GM21526 (cell line): Measurements from ENCODE around the gene COPS2.
"Not testable (repeated sequence)": the region's sequence is repeated elsewhere in the genome, so short reads cannot be mapped to it uniquely, and the experiment has no call there.

Experiments
- ATAC-seq: cut with Tn5 transposase; IDR thresholded peaks from one replicate; pipeline ENCODE4 v1.9.1; 2021; ENCODE audit warnings: moderate library complexity; ENCODE audit not compliant: unreplicated experiment, low FRiP score

Gene COPS2

DNA sequence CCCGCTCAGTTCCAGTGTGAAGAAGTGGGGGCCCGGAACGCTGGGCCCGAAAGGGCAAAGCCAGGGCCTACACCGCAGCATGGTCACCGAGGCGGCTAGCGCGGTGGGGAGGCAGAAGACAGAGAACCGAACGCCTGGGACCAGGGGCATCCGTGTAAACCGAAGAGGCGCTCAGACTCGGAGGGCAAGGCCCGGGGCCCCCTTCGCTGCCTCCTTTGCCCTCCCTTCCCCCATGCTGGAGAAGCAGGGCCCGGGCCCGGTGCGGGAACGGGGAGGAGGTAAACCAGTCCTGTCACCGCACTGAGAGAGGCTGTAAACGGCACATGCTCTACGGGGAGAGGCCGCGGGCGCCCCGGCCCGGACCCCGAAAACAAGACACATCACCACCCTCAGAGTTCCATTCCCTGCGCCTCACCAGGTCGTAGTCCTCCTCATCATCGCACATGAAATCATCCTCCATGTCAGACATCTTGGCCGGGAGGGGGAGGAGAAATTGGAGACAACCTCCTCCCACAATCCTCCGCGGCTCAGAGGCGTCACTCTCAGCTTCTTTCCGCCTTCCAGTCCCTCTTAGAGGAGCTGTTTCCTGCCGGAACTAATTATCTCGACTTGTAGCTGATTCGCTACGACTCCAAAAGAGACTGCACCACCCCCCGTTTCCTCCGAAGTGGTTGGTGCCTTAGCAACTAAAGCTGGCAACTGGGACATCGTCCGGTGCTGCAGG, at the start of gene COPS2:
COPS2 (minus strand) TSS at position 490 of the 724 bp plus-strand sequence; CDS start at position 469, 21 bp downstream.
- ATAC-seq = peak; percentile 82

DNA sequence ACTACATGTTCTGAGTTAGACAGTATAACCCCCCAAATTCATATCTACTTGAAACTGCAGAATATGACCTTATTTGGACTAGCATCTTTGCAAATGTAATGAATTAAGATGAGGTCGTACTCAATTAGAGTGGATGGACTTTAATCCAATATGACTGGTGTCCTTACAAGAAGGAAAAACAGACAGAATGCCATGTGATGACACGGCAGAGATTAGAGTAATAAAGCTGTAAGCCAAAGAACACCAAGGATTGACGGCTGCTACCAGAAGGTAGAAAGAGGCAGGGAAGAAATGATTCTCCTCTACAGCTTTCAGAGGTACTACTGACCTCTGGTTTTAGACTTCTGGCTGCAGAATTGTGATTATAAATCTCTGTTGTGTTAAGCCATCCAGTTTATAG, 44.9 kb upstream of the COPS2 start:
- ATAC-seq = no peak

DNA sequence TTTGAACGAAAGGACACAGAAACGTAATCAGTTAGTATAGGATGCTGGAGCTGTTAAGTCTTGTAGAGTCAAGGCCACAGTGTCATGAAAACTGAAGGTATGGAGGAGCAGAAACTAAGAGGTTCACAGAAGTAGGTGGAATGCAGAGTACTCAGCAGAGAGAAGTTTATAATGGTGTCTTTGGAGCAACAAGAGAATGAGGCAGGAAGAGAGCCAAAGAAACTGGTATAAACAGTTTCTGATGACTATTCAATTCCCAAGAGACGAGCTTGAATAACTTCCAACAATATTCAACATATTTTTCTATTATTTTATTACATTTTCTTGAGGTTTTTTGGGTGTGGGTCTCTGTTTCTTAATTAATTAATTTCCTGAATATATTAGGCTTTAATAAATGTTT, 44.3 kb upstream of the COPS2 start:
- no peak for ATAC-seq

DNA sequence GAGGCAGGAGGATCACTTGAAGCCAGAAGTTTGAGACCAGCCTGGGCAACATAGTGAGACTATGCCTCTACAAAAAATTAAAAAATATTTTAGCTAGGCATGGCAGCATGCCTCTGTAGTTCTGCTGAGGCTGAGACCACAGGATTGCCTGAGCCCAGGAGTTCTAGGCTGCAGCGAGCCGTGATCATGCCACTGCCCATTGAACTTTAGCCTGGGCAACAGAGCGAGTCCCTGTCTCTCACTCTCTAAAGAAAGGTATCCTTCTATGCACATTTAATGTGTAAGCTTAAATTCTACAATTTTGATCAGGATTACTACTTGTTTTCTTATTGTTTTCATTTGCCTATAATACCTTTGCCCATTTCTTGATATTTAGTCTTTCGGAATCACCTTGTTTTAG, 41.5 kb upstream of the COPS2 start:
- no peak for ATAC-seq

DNA sequence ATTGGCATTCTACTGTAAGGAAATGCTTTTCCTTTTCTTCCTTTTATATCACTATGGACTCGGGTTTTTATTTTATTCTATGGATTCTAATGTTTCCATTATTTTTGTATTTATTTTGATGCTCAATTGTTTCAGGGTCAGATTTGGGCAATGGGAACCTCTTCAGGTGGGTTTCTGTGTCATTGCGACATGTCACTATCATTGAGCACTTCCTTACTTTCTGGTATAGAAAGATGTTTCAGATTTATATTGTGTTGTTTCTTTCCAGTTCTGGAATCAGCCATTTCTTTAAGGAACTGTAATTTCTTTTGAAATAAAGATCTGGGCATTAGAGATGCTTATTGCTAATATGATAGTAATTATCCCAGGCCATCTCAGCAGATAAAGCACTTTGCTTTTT, 36.5 kb upstream of the COPS2 start:
- ATAC-seq = no peak

DNA sequence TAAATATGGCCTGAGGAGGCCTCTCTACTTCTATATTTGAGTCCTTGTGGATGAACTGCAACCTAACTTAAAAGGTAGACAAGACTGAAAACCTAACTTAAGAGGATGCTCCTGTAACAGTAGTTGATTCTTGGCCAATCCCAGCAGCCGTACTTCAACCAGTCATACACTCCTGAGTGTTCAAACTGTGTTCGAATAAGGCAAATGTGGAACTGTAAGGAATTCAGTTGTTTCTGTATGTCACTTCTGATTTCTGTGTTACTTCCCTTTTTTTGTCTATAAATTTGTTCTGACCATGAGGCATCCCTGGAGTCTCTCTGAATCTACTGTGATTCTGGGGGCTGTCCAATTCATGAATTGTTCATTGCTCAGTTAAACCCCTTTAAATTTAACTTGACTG, 35.2 kb upstream of the COPS2 start:
- ATAC-seq = no peak

DNA sequence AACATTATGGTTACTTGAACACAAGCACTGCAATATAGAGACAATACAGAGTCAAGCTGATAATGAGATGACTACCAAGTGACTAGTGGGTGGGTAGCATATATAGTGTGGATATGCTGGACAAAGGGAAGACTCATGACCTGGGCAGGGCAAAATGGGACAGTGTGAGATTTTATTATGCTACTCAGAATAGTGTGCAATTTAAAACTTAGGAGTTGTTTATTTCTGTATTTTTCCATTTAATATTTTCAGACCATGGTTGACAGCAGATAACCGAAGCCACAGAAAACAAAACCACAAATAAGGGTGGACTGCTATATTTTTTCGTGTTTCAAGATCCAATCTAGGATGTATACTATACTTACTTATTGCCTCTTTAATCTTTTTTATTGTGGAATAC, 34.2 kb upstream of the COPS2 start:
- no peak for ATAC-seq

DNA sequence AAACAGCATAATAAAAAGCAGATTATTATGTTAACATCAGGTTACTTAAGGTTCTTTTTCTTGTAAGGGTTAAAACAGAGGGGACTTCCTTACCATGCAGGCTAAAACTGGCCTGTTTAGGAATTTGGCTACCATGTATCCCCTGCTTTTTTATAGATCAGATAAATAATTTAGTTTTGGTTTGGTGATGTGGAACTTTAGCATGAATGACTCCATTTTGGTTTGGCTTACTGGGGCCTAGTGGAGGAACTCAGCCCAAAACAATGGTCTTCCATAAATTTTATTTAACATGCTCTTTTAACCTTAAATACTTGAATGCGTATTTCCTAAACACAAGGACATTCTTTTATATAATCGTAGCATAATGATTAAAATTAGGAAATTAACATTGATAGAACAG, 33.5 kb upstream of the COPS2 start:
- no peak for ATAC-seq

DNA sequence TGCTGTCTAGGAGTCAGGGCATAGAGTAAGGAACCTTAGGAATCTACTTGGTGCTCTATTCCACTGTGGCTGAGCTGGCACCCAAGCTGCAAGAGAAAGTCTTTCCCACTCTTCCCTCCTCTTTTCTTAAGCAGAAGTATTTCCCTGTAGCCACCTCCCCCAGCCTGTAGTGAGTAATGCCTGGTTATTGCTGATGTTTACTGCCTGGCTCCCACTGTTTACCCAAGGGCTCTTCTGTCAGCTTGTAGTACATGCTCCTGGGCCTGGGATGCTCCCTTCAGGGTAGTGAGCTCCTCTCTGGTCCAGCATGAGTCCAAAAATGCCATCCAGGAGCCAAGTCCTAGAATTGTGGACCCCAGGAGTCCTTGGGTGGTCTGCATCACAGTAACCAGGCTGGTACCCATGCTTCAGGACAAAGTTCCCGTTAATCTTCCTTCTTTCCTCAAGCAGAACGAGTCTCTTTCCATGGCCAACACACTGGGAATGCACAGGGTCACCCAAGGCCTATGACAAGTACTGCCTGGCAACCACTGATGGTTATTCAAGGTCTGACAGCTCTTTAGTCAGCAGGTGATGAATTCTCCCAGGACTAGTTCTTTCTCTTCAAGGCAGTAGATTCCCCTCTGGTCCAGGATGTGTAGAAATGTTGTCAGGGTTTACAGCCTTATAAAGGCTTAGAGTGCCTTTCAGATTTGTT, 32.3 kb upstream of the COPS2 start:
- ATAC-seq = no peak

DNA sequence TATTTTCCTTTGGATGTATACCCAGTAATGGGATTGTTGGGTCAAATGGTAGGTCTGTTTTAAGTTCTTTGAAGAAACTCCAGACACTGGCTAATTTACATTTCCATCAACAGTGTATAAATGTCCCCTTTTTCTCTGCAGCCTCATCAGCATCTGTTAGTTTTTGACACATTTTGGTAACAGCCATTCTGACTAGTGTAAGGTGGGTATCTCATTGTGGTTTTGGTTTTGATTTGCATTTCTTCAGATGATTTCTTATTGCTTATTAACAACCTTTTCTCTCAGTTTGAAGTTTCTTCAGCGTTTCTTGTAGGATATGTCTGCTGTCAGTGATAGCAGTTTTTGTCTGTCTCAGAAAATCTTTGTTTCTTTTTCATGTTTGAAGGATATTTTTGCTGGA, 30.1 kb upstream of the COPS2 start:
- no peak for ATAC-seq

DNA sequence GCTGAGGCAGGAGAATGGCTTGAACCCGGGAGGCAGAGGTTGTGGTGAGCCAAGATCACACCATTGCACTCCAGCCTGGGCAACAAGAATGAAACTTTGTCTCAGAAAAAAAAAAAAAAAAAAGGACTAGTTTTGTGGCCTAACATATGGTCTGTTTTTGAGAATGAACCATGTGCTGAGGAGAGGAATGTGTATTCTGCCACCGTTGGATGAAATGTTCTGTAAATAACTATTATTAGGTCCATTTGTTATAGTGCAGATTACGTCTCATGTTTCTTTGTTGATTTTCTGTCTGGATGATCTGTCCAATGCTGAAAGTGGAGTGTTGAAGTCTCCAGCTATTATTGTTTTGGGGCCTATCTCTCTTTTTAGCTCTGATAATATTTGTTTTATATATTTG, 28.3 kb upstream of the COPS2 start:
- ATAC-seq = not testable (repeated sequence)

DNA sequence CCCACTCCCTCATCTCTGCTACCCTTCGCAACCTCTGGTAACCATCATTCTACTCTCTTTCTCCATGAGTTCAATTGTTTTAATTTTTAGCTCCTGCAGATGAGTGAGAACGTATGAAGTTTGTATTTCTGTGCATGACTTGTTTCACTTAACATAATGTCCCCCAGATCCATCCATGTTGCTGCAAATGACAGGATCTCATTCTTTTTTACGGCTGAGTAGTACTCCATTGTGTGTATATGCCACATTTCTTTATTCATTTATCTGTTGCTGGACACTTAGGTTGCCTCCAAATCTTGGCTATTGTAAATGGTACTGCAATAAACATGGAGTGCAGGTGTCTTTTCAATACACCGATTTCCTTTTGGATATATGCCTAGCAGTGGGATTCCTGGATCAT, 26.7 kb upstream of the COPS2 start:
- no peak for ATAC-seq

DNA sequence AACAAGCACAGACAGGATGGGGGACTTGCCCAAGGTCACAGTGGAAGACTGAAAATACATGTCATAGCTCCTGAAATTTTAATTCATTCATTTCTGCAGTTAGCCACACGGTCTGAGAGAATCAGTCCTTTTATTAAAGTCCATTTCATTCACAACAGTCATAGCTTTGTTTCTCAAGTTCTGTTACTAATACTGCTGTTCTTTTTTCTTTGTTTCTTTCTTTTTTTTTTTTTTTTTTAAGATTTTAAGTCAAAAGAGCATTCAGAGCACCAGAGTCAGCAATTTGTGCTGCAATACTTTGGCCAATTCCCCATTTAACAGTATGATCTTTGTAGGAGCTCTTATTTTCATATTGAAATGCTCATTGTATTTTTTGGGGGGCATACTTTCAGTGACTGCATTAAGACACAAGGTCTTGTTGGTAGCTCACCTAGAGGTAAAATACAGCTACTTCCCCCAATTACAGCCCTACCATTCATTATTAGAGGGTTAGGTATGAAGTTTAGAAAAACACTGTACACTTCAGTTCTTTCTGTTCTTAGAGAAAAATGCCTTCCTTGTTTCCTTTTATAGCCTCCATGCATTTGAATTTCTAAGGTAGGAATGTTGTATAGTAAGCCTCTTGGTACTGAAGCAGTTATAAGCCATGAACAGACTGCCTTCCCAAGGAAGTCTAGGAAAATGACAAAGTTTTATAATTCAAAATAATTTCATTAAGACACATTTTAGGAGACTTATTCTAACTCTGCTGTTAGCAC, 24.2 kb upstream of the COPS2 start:
- no peak for ATAC-seq

DNA sequence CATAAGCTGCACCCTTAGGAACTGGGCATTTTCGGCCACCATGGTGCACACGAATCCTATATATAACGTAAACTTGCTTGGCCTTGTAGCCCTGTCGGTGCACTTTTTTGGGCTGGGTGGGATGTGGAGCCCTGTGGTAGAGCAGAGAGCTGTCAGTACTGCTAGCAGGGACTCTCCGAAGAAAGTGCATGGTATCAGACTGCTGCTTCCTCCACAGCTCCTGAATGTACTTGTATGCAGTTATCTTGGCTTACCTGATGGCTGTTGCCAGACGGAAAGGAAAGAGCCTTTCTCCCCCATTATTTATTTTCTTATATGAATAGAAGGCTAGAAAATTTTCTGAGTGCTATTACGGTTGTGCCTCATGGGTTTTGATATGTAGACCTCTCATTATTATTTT, 23.1 kb upstream of the COPS2 start:
- ATAC-seq = no peak

DNA sequence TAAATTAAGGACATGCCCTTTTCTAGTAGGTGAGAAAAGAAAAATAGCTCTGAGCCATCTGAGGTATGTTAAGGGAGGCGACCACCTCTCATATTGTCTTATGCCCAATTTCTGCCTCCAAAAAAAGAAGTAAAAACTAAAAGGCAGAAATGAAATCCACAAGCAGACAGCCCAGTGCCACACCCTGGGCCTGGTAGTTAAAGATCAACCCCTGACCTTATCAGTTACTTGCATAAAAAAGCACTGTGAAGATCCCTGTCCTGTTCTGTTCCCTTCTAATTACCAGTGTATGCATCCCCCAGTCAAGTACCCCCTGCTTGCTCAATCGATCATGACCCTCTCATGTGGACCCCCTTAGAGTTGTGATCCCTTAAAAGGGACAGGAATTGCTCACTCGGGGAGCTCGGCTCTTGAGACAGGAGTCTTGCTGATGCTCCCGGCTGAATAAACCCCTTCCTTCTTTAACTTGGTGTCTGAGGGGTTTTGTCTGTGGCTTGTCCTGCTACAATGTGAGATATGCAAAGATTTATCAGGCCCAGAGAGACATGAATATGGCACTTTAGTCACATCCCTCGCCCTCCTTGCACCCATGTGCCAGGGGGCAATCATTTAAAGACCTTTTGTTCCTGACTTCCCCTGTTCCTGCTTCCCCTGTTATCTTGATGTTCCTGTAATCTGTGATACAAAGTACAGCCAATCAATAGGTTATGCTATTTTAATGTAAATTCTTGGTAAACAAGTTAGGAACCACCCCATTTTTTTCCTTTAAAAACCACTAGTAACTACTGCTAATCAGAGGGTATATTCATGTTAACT, 20.4 kb upstream of the COPS2 start:
- ATAC-seq = not testable (repeated sequence)

DNA sequence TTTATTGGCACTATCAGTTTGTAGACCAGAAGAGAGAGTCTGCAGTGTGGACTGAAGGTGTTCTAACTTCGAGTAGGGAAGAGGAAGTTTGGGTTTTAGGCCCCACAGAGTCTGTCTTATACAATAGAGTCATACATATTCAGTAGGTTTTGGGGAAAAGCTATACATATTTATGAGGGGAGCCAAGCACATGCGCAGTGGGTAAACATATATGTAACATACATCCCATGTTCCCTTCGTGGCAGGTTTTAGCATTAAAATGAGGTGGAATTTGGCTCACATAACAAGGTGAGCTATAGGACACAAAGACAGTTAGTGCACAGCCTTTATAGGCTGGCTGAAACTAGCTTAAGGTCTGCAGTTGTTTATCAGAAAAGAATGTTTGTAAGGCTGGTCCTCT, 19.5 kb upstream of the COPS2 start:
- no peak for ATAC-seq

DNA sequence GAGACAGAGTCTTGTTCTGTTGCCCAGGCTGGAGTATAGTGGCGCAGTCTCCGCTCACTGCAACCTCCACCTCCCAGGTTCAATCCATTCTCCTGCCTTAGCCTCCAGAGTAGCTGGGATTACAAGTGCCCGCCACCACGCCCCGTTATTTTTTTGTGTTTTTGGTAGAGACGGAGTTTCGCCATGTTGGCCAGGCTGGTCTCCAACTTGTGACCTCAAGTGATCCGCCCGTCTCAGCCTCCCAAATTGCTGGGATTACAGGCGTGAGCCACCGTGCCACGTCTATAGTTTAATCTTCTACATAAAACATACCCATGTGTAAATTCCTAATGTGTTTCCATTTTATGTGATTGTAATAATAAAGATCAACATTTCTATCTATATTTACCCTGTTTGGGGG, 16.4 kb upstream of the COPS2 start:
- ATAC-seq = no peak

DNA sequence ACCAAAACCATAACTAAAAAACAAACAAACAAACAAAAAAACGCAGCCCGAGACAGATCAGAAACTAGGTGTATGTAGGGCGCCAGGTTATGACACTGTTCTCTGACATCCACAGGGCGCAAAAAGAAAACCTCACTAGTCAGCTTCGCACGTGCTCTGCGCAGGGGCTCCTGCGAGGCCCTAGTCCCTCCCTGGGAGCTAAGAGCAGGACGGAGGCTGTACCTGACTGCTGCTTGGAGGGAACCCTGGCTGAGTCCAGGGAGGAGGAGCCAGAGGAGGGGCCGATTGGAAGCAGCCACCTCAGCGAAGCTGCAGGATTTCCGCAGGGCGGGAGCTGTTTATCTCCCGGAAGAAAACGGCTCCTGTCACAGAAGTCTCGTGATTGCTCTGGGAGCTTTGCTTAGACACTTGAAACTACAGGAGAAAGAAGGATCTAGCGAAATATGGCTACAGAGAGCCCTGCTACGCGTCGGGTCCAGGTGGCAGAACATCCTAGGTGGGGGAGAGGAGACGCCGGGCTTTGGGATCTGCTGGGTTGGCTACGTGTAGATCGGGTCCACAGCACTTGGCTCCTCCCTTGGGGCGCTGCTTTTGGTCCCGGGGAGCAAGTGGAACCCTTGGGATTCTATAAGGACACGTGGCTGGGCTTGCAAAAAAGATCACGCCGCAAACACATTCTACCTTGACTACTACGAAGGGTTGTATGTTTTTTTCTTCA, 14.6 kb upstream of the COPS2 start, which contains the start of gene GALK2:
GALK2 (plus strand) TSS at position 368 of the 718 bp plus-strand sequence; CDS start at position 444, 76 bp downstream.
- ATAC-seq = peak; percentile 94

DNA sequence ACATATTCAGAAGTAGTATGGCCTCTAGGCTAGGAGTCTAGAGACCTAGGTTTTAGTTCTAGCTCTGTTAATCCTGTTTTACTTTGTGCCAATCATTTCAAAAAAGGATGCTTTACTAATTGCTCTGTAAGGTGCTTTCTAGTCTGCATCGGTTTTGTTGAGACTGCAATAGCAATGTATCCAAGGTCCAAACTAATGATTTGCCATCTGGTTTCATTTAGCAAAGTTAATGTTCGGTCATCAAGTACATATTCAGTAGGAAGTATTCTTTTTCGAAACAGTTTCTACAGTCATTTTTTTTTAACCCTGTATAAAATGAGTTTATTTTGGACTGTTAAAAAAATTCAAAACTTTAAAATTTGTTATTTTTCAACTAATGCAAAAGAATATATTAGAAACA, 12.6 kb upstream of the COPS2 start:
- ATAC-seq = no peak

DNA sequence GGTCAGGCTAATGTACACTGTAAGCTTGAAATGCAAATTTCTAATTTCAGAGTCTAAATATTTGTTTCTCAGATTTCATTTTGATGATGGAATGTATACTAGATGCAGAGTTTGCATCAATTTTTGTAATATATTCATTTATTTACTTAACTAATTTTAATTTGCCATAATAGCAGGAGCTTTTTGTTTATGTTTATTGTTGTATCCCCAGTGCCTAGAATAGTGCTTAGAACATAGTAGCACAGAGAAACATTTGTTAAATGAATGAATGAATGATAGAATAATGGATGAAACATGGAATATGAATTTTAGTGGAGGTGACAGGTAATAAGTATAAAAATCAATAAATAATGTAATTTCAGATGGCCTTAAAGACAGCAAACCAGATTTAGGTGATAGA, 9.5 kb upstream of the COPS2 start:
- no peak for ATAC-seq
